Measurements from ENCODE around the gene BORA. TPM values are rescaled to one million over a fixed set of nuclear protein-coding genes. Genes with fewer than 3 reads are reported as not detected.
A peak's percentile ranks its signal among the peaks of the same experiment; 100 is the strongest.

Gene BORA
- total RNA-seq, 1 experiment from 2014 or later, result 9.5 TPM

GRCh38 chr13:72774019-72774418 lies 46.3 kb downstream of the BORA start:
- Histone ChIP-seq H4K20me1 (ENCODE audit: low read length) (no peaks in the 10 kb centered on the region), H3K4me3 (ENCODE audit: low read length) (no peak overlapping the region), H3K79me2 (ENCODE audit: low read length) (peaks cover 9% of the 10 kb centered on the region), H3K9me2 (replicated peaks; ENCODE audit: low read length) (no peaks in the 10 kb centered on the region), H3K27ac (ENCODE audit: low read length) (no peak overlapping the region), H2AFZ (ENCODE audit: low read length) (no peak overlapping the region), H3K9ac (ENCODE audit: low read length) (no peak overlapping the region), H3K4me2 (ENCODE audit: low read length) (no peak overlapping the region), H3K4me1 (ENCODE audit: insufficient read depth, low read length) (no peaks in the 10 kb centered on the region), H3F3A (ENCODE audit: low read length, unreplicated experiment) (no peaks in the 10 kb centered on the region), H3K36me3 (ENCODE audit: low read depth, low read length) (peaks cover 62% of the 10 kb centered on the region), H3K27me3 (ENCODE audit: low read length) (no peaks in the 10 kb centered on the region), H3K9me3 (ENCODE audit: low read length) (no peaks in the 10 kb centered on the region)
- DNase-seq (no peak), ATAC-seq (no peak)
- TF ChIP-seq EZH2 (IDR thresholded peaks at IDR 0.05; ENCODE audit: low read length, unreplicated experiment), result no peak
- TF ChIP-seq CTCF (conservative IDR thresholded peaks at IDR 0.05; ENCODE audit: low read depth, low read length), result no peak
- TF ChIP-seq EZH2phosphoT487 (IDR thresholded peaks at IDR 0.05; ENCODE audit: borderline replicate concordance, low read length), result no peak
- no TSS peak for BruUV-seq (replicated peaks)
- intact Hi-C loops (cut with micrococcal nuclease), result no loop called here
- ChIA-PET POLR2A (ENCODE audit: unreplicated experiment) (no interaction called here), CTCF (no interaction called here)

- H2AFZ ChIP-seq (ENCODE audit: low read length), result peak within 1 kb of the TSS; percentile 87
- no peaks in the 10 kb centered on the region for H3K9me2 ChIP-seq (replicated peaks; ENCODE audit: low read length)
- peaks cover 10% of the 10 kb centered on the region for H4K20me1 ChIP-seq (ENCODE audit: low read length)
- H3K4me2 ChIP-seq (ENCODE audit: low read length), result peak within 1 kb of the TSS; percentile 97
- ATAC-seq, result peak; percentile 95
- POLR2A ChIA-PET (ENCODE audit: unreplicated experiment), result no interaction called here
- H3K4me1 ChIP-seq (ENCODE audit: insufficient read depth, low read length), result peaks cover 8% of the 10 kb centered on the region
- peaks cover 12% of the 10 kb centered on the region; the same call in 1 of the 2 replicates for H3K36me3 ChIP-seq (ENCODE audit: low read depth, low read length)
- TF ChIP-seq EZH2phosphoT487 (IDR thresholded peaks at IDR 0.05; ENCODE audit: borderline replicate concordance, low read length), result no peak
- no peak for TF ChIP-seq CTCF (conservative IDR thresholded peaks at IDR 0.05; ENCODE audit: low read depth, low read length)
- TF ChIP-seq EZH2 (IDR thresholded peaks at IDR 0.05; ENCODE audit: low read length, unreplicated experiment), result no peak
- intact Hi-C loops (cut with micrococcal nuclease), result loop anchor here (2.0 kb wide), 1 partner anchor 53 kb away; no protein-coding TSS in a partner anchor
- BruUV-seq (replicated peaks), result no TSS peak
- peak within 1 kb of the TSS; percentile 95 for H3K9ac ChIP-seq (ENCODE audit: low read length)
- peak within 1 kb of the TSS; percentile 91 for H3K4me3 ChIP-seq (ENCODE audit: low read length)
- no peaks in the 10 kb centered on the region for H3F3A ChIP-seq (ENCODE audit: low read length, unreplicated experiment)
- H3K27ac ChIP-seq (ENCODE audit: low read length), result peak within 1 kb of the TSS; percentile 36
- H3K9me3 ChIP-seq (ENCODE audit: low read length), result no peaks in the 10 kb centered on the region
- peaks cover 73% of the 10 kb centered on the region for H3K79me2 ChIP-seq (ENCODE audit: low read length)
- peak; percentile 95 for DNase-seq
- H3K27me3 ChIP-seq (ENCODE audit: low read length), result no peaks in the 10 kb centered on the region
- CTCF ChIA-PET, result no interaction called here
Measured at GRCh38 chr13:72781451-72782439, 54.0 kb downstream of the BORA start, which contains the start of the genes DIS3 and PIBF1. Gene DIS3 (minus strand): TSS chr13:72781900. CDS start chr13:72781832, 68 bp downstream. Gene PIBF1 (plus strand): TSS chr13:72782133. CDS start chr13:72783470, 1,337 bp downstream.

All from PC-3 (cell line).